K562 (cell line): ENCODE data around the gene LRRC8C. TPM values are rescaled to one million over a fixed set of nuclear protein-coding genes. Genes with fewer than 3 reads are reported as not detected.

Experiments used
- ATAC-seq: fragments of 200-7000 bp; cut with Tn5 transposase; 3 replicates; pipeline ENCODE4 v1.9.1; 2020; ENCODE audit warnings: moderate library complexity
- BruUV-seq: library from RNA; stranded (reverse); fragments of 400-500 nt; replicated peaks from 2 replicates; lab custom pipeline; 2021; lab: Mats Ljungman, UMichigan
- CTCF ChIA-PET: fragments of 300-600 bp; formaldehyde crosslinking; extraction: SDS; loops from one replicate; lab custom pipeline; 2021; ENCODE audit warnings: low intra/inter-chr PET ratio; lab: Yijun Ruan, JAX
- POLR2A ChIA-PET: fragments of 300-600, 350-650 bp; sonication (Branson Sonifier 250); formaldehyde crosslinking; extraction: SDS; loops from one replicate; lab custom pipeline; 2021; ENCODE audit warnings: antibody characterized with exemption, inconsistent platforms; lab: Yijun Ruan, JAX
- DNase-seq, 4 experiments: peaks; one replicate each; pipeline versions ENCODE4 v3.0.0 to v3.0.0-alpha.2; 2011 to 2018; ENCODE audit warnings: low spot score in 3 of 4, mixed read lengths in 3 of 4; ENCODE audit errors: extremely low read depth in 1 of 4
- FAIRE-seq: peaks from 2 replicates; lab custom pipeline; 2011; peaks lifted over from hg19 to GRCh38; lab: Jason Lieb, UNC
- H2AFZ ChIP-seq: 2 replicates; pipeline ENCODE4 v1.6.0; 2011; ENCODE audit warnings: low read depth, low read length, control low read depth, inconsistent platforms
- H3K27ac ChIP-seq: fragments of 200-600 bp; 3 replicates; pipeline ENCODE4 v1.8.0; 2011; ENCODE audit warnings: low read depth, mild to moderate bottlenecking, control low read depth, inconsistent platforms, low read length, moderate library complexity, mixed read lengths; ENCODE audit errors: extremely low read depth
- H3K27me3 ChIP-seq, 2 experiments: fragments of 300-600 bp in 1 of 2; 2 replicates in 1 of 2; 3 replicates in 1 of 2; pipeline versions ENCODE4 v1.6.0 to v1.8.0; 2011; ENCODE audit warnings: inconsistent platforms in 2 of 2, low read length in 2 of 2, mild to moderate bottlenecking in 1 of 2, mixed read lengths in 1 of 2, moderate library complexity in 1 of 2; ENCODE audit not compliant: control insufficient read depth in 2 of 2, insufficient read depth in 2 of 2
- H3K36me3 ChIP-seq: fragments of 300-600 bp; 3 replicates; pipeline ENCODE4 v1.8.0; 2011; ENCODE audit warnings: mild to moderate bottlenecking, low read length, inconsistent platforms; ENCODE audit not compliant: control insufficient read depth, insufficient read depth
- H3K4me1 ChIP-seq, 2 experiments: fragments of 200-600 bp in 1 of 2; replicated peaks in 1 of 2; 2 replicates in 1 of 2; 3 replicates in 1 of 2; pipeline versions ENCODE4 v1.5.1 to v1.8.0; 2011; ENCODE audit warnings: inconsistent platforms in 2 of 2, low read length in 2 of 2, mild to moderate bottlenecking in 1 of 2, mixed read lengths in 1 of 2, moderate library complexity in 1 of 2; ENCODE audit not compliant: control insufficient read depth in 2 of 2, insufficient read depth in 2 of 2
- H3K4me2 ChIP-seq: 2 replicates; pipeline ENCODE4 v1.6.1; 2011; ENCODE audit warnings: low read length, control low read depth, inconsistent platforms, mixed read lengths; ENCODE audit not compliant: insufficient read depth
- H3K4me3 ChIP-seq: fragments of 200-600 bp; sonication (generic), shearing (Covaris generic); 2 replicates; pipeline ENCODE4 v1.5.1; 2016; ENCODE audit warnings: control low read depth, inconsistent platforms
- H3K79me2 ChIP-seq: fragments of 200-600 bp; 3 replicates; pipeline ENCODE4 v1.8.0; 2011; ENCODE audit warnings: low read length, inconsistent platforms; ENCODE audit not compliant: control insufficient read depth, insufficient read depth
- H3K9ac ChIP-seq, 2 experiments: 2 replicates each; pipeline versions ENCODE4 v1.6.0 to v1.6.1; 2011; ENCODE audit warnings: low read depth in 2 of 2, low read length in 2 of 2, control low read depth in 1 of 2, inconsistent platforms in 1 of 2, mild to moderate bottlenecking in 1 of 2, mixed read lengths in 1 of 2; ENCODE audit not compliant: insufficient read depth in 1 of 2
- H3K9me1 ChIP-seq: one replicate; pipeline ENCODE4 v1.6.0; 2011; ENCODE audit warnings: inconsistent platforms, mild to moderate bottlenecking, low read length, moderate library complexity; ENCODE audit not compliant: control insufficient read depth, insufficient read depth
- H3K9me3 ChIP-seq: replicated peaks from 2 replicates; pipeline ENCODE4 v1.5.1; 2011; ENCODE audit warnings: low read depth, low read length, inconsistent platforms; ENCODE audit not compliant: control insufficient read depth, insufficient read depth
- H4K20me1 ChIP-seq: replicated peaks from 2 replicates; pipeline ENCODE4 v1.6.1; 2011; ENCODE audit warnings: low read length, inconsistent platforms, mixed read lengths; ENCODE audit not compliant: control insufficient read depth, insufficient read depth
- ARID2 ChIP-seq: fragments of 450-650 bp; IDR thresholded peaks from 2 replicates; pipeline ENCODE4 v1.6.1; 2017; ENCODE audit warnings: antibody characterized with exemption, mild to moderate bottlenecking
- BMI1 ChIP-seq: fragments of 150-350 bp; IDR thresholded peaks from 2 replicates; pipeline ENCODE4 v1.6.1; 2014; ENCODE audit warnings: low read length
- BRCA1 ChIP-seq, 2 experiments: fragments of 450-650 bp in 1 of 2; sonication (generic) in 1 of 2; formaldehyde crosslinking in 1 of 2; IDR thresholded peaks; 2 replicates each; pipeline versions ENCODE4 v1.5.0 to v1.6.1; 2017 to 2020; ENCODE audit warnings: mild to moderate bottlenecking in 1 of 2, missing genetic modification reagents in 1 of 2
- C11orf30 ChIP-seq: fragments of 450-650 bp; IDR thresholded peaks from 2 replicates; pipeline ENCODE4 v1.6.1; 2016; ENCODE audit warnings: low read depth, mild to moderate bottlenecking
- CC2D1A ChIP-seq: fragments of 450-650 bp; IDR thresholded peaks from 2 replicates; pipeline ENCODE4 v1.6.1; 2017; ENCODE audit warnings: mild to moderate bottlenecking
- CHD1 ChIP-seq: fragments of 200-600 bp; sonication (generic); IDR thresholded peaks from one replicate; pipeline ENCODE4 v1.6.1; 2012; ENCODE audit warnings: mild to moderate bottlenecking, moderate library complexity, low read length, inconsistent platforms
- ELF2 ChIP-seq: fragments of 250-450 bp; sonication (Bioruptor Pico); IDR thresholded peaks from 2 replicates; pipeline ENCODE4 v1.5.0; 2021; ENCODE audit warnings: mild to moderate bottlenecking
- EP400 ChIP-seq: fragments of 450-650 bp; IDR thresholded peaks from 2 replicates; pipeline ENCODE4 v1.6.1; 2017; ENCODE audit warnings: antibody characterized with exemption, mild to moderate bottlenecking, moderate library complexity
- GATAD2A ChIP-seq: fragments of 450-650 bp; IDR thresholded peaks from 2 replicates; pipeline ENCODE4 v1.6.1; 2017
- GTF2A2 ChIP-seq: IDR thresholded peaks from 2 replicates; pipeline ENCODE4 v1.6.1; 2016; ENCODE audit warnings: mild to moderate bottlenecking, missing genetic modification characterization, missing compliant biosample characterization
- IRF9 ChIP-seq: fragments of 450-650 bp; IDR thresholded peaks from 2 replicates; pipeline ENCODE4 v1.6.1; 2016; ENCODE audit warnings: missing biosample characterization, missing genetic modification characterization
- STAT5A ChIP-seq: IDR thresholded peaks from 2 replicates; pipeline ENCODE4 v1.6.1; 2012; ENCODE audit warnings: low read length, inconsistent platforms, borderline replicate concordance
- TAL1 ChIP-seq: fragments of 450-650 bp; IDR thresholded peaks from 2 replicates; pipeline ENCODE4 v1.6.1; 2016; ENCODE audit warnings: mild to moderate bottlenecking
- TRIM24 ChIP-seq, 2 experiments: fragments of 450-650 bp; IDR thresholded peaks; 2 replicates each; pipeline ENCODE4 v1.6.1; 2016
- ZC3H11A ChIP-seq: IDR thresholded peaks from 2 replicates; pipeline ENCODE4 v1.6.1; 2012; ENCODE audit warnings: low read depth, low read length, improper control_type of control experiment
- ZNF121 ChIP-seq: sonication (generic); formaldehyde crosslinking; conservative IDR thresholded peaks from 2 replicates; pipeline ENCODE4 v1.8.0; 2022; ENCODE audit warnings: missing genetic modification reagents
- ZNF197 ChIP-seq: fragments of 200-800 bp; sonication (Bioruptor generic); IDR thresholded peaks from 2 replicates; pipeline ENCODE4 v1.6.1; 2016; ENCODE audit warnings: low read depth, missing genetic modification characterization, missing compliant biosample characterization
- ZNF354B ChIP-seq: fragments of 250-450 bp; sonication (Bioruptor Pico); IDR thresholded peaks from 2 replicates; pipeline ENCODE4 v1.4.0; 2020
- WGBS: fragments of 100-300 bp; shearing (Covaris generic); methylation state at CpG from one replicate; pipeline ENCODE4 v1.1.6; 2016; ENCODE audit warnings: low coverage, mixed read lengths; ENCODE audit not compliant: insufficient coverage; ENCODE audit errors: missing lambda C conversion rate; 5-methylcytosine and 5-hydroxymethylcytosine counted together
- in situ Hi-C: fragments of 300-500 bp; cut with MboI; formaldehyde crosslinking; loops from 4 replicates; pipeline ENCODE4 v1.15.0; 2018; ENCODE audit warnings: inconsistent platforms, mixed read lengths
- intact Hi-C: fragments of 100-400 bp; cut with micrococcal nuclease; formaldehyde crosslinking; loops from 2 replicates; pipeline ENCODE4 v1.14.2; 2022
- polyA plus RNA-seq, 8 experiments: library from polyadenylated mRNA; depleted of rRNA in 4 of 8; stranded (reverse) in 5 of 8; unstranded in 3 of 8; fragments of >200 nt; fragmentation: Nextera tagmentation in 2 of 8; fragmentation: Illumina TruSeq in 1 of 8; extraction: Ambion mirVana in 2 of 8; extraction: Trizol in 1 of 8; gene quantifications; 2 replicates each; pipeline versions ENCODE4 v1.2.1 to v1.2.3, GENCODE V29; 2011 to 2014; ENCODE audit warnings: inconsistent platforms in 1 of 8, missing spikeins in 1 of 8
- total RNA-seq, 7 experiments: library from RNA; depleted of rRNA in 6 of 7; stranded (reverse); fragments of >200 nt in 6 of 7; fragmentation: Illumina TruSeq in 2 of 7; extraction: Trizol in 2 of 7; gene quantifications; 2 replicates each; pipeline versions ENCODE4 v1.2.1 to v1.2.3, GENCODE V29; 2011 to 2021; ENCODE audit warnings: low replicate concordance in 1 of 7
- TF ChIP-seq, protein P1 (sequence below): conservative IDR thresholded peaks from 2 replicates; pipeline ENCODE4 v1.6.1; 2011; ENCODE audit warnings: low read depth, mild to moderate bottlenecking, low read length; ENCODE audit not compliant: control insufficient read depth
- TF ChIP-seq, protein P2 (sequence below): fragments of 250-450 bp; sonication (Bioruptor Pico); IDR thresholded peaks from 2 replicates; pipeline ENCODE4 v1.5.0; 2022; ENCODE audit warnings: mild to moderate bottlenecking

LRRC8C gene
- total and polyA plus RNA-seq, 9 of the 15 experiments (the other 6 are each of a cell fraction or from before 2014, with no cell fraction given) = 1.00 to 12.5 (median 4.5) TPM

DNA sequence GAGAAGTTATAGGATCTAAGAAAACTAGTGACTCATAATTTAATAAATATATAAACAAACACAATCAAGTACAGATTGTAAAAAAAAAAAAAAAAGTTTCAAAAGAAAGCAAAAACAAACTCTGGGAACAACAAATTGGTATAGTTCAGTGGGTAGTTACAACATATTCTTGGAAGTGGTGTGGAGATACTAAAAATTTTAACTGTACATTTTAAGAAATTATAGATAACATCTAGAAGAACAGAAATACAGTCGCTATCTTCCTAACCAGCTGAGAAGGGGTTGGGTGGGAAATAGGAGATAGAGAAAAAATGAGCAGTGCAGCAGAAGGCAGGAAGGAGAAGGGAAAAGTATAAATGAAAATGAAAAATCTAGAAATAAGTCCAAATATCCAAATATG lies 70.5 kb downstream of the LRRC8C start:
- H3K4me2 ChIP-seq = no peak overlapping the region
- no peaks in the 10 kb centered on the region; the same call in 2 of the 3 replicates for H3K36me3 ChIP-seq
- peaks cover 5 to 52% of the 10 kb centered on the region in 2 experiments; a peak in 4 of 5 replicates for H3K4me1 ChIP-seq
- H4K20me1 ChIP-seq = no peaks in the 10 kb centered on the region
- in situ Hi-C loops = loop anchor here (5.0 kb wide), 1 partner anchor 71 kb away; the partner anchor contains the start of gene LRRC8C
- peak; percentile 62 to 72 (median 68) for DNase-seq
- H3K9me3 ChIP-seq = no peaks in the 10 kb centered on the region
- H3K9ac ChIP-seq = no peak overlapping the region
- no peaks in the 10 kb centered on the region for H3K9me1 ChIP-seq
- intact Hi-C loops = loop anchor here (2.0 to 10.0 kb wide), 3 partner anchors 59 to 169 kb away; partner anchors contain the start of gene LRRC8C
- no peaks in the 10 kb centered on the region for H3K79me2 ChIP-seq
- H2AFZ ChIP-seq = no peak overlapping the region
- peak; percentile 37 for FAIRE-seq
- peak overlapping the region; percentile 19; the same call in 1 of the 3 replicates for H3K27ac ChIP-seq
- BruUV-seq = no TSS peak
- peak; percentile 27; the same call in 2 of the 3 replicates for ATAC-seq
- no peak overlapping the region for H3K4me3 ChIP-seq
- no peaks in the 10 kb centered on the region for H3K27me3 ChIP-seq
- ChIA-PET CTCF (no interaction called here), POLR2A (interaction anchor here (1.4 kb wide), 1 partner anchor 24 kb away, joined by 5 read pairs; no protein-coding TSS in a partner anchor)
- 0% methylated on average over 1 of the region's 1 CpG for WGBS
- TF ChIP-seq CC2D1A (peak; percentile 76), GATAD2A (peak; percentile 86), ZNF354B (no peak), ELF2 (CRISPR knock-in tag) (peak; percentile 63; the same call in 1 of the 2 replicates), BRCA1 (IDR thresholded peaks at IDR 0.05) (no peak), BRCA1 (CRISPR knock-in tag; IDR thresholded peaks at IDR 0.05) (no peak), IRF9 (tag) (no peak), BMI1 (no peak), ZNF121 (CRISPR knock-in tag) (no peak), EP400 (peak; percentile 57; the same call in 1 of the 2 replicates), CHD1 (no peak), ARID2 (no peak), STAT5A (peak; percentile 73), C11orf30 (no peak), ZNF197 (CRISPR knock-in tag) (no peak), GTF2A2 (tag) (no peak), TAL1 (peak; percentile 96), TRIM24 (IDR thresholded peaks at IDR 0.05) (peak; percentile 43 to 76; a peak in 3 of 4 replicates), ZC3H11A (no peak)
- TF ChIP-seq, protein P1, sequence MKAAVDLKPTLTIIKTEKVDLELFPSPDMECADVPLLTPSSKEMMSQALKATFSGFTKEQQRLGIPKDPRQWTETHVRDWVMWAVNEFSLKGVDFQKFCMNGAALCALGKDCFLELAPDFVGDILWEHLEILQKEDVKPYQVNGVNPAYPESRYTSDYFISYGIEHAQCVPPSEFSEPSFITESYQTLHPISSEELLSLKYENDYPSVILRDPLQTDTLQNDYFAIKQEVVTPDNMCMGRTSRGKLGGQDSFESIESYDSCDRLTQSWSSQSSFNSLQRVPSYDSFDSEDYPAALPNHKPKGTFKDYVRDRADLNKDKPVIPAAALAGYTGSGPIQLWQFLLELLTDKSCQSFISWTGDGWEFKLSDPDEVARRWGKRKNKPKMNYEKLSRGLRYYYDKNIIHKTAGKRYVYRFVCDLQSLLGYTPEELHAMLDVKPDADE = no peak
- TF ChIP-seq, protein P2, sequence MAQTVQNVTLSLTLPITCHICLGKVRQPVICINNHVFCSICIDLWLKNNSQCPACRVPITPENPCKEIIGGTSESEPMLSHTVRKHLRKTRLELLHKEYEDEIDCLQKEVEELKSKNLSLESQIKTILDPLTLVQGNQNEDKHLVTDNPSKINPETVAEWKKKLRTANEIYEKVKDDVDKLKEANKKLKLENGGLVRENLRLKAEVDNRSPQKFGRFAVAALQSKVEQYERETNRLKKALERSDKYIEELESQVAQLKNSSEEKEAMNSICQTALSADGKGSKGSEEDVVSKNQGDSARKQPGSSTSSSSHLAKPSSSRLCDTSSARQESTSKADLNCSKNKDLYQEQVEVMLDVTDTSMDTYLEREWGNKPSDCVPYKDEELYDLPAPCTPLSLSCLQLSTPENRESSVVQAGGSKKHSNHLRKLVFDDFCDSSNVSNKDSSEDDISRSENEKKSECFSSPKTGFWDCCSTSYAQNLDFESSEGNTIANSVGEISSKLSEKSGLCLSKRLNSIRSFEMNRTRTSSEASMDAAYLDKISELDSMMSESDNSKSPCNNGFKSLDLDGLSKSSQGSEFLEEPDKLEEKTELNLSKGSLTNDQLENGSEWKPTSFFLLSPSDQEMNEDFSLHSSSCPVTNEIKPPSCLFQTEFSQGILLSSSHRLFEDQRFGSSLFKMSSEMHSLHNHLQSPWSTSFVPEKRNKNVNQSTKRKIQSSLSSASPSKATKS (CRISPR knock-in tag) = no peak
